ENCODE measurements around the gene SLC25A12.

DNA sequence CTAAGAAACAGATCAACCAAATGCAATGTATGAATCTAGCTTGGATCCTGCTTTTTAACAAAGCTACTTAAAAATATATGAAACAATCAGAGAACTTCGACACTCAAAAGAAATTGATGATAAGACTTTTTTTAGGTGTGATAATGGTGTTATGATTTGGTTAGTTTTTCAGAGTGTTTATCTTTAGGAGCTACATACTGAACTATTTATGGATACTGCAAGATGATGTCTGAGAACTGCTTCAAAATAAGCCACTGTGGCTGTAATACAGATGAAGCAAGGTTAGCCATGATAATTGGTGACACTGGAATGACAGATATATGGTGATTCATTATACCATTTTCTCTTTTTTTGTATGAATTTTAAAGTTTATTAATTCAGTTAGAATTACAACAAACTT lies 14.2 kb downstream of the SLC25A12 start:
- TF ChIP-seq, protein P1, sequence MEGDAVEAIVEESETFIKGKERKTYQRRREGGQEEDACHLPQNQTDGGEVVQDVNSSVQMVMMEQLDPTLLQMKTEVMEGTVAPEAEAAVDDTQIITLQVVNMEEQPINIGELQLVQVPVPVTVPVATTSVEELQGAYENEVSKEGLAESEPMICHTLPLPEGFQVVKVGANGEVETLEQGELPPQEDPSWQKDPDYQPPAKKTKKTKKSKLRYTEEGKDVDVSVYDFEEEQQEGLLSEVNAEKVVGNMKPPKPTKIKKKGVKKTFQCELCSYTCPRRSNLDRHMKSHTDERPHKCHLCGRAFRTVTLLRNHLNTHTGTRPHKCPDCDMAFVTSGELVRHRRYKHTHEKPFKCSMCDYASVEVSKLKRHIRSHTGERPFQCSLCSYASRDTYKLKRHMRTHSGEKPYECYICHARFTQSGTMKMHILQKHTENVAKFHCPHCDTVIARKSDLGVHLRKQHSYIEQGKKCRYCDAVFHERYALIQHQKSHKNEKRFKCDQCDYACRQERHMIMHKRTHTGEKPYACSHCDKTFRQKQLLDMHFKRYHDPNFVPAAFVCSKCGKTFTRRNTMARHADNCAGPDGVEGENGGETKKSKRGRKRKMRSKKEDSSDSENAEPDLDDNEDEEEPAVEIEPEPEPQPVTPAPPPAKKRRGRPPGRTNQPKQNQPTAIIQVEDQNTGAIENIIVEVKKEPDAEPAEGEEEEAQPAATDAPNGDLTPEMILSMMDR (IDR thresholded peaks at IDR 0.05) = no peak
- TF ChIP-seq POLR2A (IDR thresholded peaks at IDR 0.05) = no peak
